Left hindlimb (tissue), 1 donor: ENCODE data around the gene PDE8A.

Experiments
- DNase-seq: peaks from one replicate; pipeline ENCODE4 v3.0.0-alpha.2; 2018

The PDE8A gene, protein sequence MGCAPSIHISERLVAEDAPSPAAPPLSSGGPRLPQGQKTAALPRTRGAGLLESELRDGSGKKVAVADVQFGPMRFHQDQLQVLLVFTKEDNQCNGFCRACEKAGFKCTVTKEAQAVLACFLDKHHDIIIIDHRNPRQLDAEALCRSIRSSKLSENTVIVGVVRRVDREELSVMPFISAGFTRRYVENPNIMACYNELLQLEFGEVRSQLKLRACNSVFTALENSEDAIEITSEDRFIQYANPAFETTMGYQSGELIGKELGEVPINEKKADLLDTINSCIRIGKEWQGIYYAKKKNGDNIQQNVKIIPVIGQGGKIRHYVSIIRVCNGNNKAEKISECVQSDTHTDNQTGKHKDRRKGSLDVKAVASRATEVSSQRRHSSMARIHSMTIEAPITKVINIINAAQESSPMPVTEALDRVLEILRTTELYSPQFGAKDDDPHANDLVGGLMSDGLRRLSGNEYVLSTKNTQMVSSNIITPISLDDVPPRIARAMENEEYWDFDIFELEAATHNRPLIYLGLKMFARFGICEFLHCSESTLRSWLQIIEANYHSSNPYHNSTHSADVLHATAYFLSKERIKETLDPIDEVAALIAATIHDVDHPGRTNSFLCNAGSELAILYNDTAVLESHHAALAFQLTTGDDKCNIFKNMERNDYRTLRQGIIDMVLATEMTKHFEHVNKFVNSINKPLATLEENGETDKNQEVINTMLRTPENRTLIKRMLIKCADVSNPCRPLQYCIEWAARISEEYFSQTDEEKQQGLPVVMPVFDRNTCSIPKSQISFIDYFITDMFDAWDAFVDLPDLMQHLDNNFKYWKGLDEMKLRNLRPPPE

DNA sequence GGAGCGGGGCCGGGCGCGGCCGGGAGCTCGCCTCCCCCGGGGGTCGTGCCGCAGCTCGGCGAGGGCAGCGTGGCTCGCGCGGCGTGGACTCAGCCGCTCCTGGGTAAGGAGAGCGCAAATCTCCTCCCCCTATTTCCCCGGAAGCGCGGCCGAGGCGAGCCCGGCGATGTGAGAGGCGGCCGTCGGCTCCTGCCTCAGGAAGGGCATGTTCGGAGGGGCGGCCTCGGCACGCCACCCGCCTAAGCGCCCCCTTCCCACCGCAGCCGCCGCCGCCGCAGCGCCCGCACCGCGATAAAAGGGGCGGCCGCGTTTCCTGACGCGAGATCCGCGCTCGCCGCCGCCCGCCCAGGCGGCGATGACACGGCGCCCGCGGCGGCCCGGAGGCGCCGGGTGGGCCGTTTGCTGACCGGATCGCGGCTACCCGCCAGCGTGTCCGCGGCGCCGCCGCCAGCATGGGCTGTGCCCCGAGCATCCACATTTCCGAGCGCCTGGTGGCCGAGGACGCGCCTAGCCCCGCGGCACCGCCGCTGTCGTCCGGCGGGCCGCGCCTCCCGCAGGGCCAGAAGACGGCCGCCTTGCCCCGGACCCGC is at the start of gene PDE8A:
TSS of gene PDE8A (plus strand) at position 146 of the 590 bp plus-strand sequence. CDS start at position 453, 307 bp downstream.
- DNase-seq = no peak

DNA sequence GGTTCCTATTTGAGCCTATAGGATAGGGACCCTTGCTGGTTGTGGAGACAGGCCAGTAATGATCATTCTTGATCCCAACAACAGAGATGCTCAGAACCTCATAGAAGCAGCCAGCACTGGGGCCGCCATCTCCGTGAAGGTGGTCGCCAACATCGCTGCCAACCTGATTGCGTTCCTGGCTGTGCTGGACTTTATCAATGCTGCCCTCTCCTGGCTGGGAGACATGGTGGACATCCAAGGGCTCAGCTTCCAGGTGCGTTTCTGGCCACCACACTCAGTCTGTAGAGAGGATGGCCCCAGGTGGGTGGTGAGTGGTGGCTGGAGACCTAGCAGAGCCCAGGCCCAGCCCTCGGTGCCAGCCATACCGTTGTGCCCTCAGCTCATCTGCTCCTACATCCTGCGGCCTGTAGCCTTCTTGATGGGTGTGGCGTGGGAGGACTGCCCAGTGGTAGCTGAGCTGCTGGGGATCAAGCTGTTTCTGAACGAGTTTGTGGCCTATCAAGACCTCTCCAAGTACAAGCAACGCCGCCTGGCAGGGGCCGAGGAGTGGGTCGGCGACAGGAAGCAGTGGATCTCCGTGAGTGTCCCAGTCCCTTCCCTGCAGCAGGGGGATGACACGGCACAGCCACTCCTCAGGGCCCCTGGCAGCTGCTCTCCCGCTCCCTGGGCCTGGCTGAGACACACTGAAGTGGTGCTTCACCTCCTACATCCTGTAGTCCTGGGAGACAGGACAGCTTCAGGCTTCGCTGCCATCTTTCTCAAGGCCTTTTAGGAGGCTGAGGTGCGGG is 46.5 kb upstream of the PDE8A start:
- DNase-seq = no peak

DNA sequence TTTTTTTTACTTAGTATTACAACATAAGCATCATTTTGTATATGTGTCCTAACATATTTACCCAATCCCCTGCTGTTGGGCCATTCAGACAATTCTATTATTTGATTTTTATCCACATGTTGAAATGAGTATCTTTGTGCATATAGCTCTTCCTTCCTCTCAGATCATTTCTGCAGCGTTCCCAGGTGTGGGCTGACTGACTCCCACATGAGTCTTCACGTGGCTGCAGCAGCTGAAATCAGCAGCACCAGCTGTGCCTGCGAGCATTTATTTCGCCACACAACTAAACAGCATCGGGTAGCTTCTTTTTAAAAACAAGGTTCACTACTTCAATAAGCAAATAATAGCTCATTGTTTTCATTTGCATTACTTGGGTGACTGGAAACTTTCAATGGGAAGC is 44.5 kb upstream of the PDE8A start:
- no peak for DNase-seq

DNA sequence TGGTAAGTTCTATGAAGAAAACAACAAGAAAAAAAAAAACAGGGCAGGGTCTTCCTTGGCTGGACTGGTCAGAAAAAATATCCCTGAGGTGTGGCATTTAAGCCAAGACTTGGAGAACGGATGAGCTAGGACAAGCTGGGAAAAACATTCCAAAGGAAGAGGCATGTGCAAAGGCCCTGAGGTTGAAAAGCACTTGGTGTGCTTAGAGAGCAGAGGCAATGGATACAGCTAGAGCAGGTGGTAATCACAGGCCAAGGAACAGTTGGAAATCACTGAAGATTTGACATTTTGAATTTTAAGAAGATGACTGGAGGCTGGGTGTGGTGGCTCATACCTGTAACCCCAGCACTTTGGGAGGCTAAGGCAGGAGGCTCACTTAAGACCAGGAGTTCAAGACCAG is 42.9 kb upstream of the PDE8A start:
- no peak for DNase-seq

DNA sequence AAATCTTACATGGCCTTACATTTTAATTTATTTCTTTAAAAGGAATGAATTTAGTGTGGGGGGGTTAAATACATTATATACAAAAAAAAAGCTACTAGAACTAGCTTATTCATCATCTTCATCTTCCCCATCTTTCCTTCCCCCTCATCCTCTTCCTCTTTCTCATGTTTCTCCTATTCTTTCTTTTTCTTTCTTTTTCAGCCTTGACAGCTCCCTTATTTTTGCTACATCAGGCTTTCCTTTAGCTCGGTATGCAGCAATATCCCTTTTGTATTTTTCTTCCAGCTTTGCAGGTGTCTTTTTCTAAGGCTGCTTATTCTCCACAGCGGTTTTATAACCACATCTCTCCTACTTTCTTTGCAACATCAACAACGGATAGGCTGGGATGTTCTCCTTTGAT is 41.3 kb upstream of the PDE8A start:
- no peak for DNase-seq

DNA sequence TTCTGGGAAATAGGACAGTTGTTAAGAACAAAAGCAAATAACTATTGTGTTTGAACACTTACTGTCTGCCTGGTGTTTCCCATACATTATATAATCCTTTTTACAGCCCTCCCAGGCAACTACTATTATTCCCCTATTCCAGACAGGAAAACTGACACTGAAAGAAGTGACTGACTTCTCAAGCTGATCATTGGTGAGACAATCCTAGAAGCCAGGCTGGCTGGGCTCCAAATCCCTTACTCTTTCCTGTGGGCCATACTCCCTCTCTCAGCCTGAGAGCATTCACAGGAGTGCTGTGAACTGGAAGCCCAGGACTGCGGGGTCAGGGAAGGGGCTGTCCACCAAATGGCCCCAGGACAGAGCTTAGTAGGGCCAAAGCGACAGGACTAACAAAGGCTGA is 39.2 kb upstream of the PDE8A start:
- no peak for DNase-seq

DNA sequence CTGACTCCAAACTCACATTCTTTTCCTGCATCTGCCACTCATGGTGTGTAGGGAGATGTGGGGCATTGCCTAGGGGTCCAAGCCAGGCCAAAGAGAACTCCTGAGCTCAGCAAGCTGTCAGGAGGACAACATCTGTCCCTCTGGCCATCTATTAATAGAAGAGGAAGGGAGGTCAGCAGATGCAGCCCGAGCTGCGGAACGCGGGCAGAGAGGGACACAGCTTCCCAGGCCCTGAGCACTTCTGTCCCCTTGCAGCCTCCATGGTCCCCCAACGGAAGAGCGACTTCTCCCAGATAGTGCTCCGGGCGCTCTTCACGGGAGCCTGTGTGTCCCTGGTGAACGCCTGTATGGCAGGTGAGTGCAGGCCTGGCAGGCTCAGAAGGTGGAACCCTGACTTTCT is 37.3 kb upstream of the PDE8A start:
- no peak for DNase-seq

DNA sequence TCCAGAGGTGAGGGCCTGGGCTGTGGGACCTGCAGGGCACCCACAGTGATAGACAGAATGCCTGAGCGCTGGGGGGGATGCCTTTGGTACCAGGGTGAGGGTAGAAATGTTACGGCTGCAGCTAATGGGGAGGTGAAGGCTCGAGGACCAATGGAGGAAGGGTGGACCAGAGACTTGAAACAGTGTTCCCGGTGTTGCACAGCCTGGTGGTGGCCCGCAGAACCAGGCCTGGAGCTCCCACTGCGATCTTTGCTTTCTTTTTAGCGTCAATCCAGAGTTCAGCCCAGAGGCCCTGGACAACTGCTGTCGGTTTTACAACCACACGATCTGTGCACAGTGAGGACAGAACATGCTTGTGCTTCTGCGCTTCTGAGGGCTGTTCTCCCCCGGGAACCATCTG is 36.8 kb upstream of the PDE8A start:
- no peak for DNase-seq

DNA sequence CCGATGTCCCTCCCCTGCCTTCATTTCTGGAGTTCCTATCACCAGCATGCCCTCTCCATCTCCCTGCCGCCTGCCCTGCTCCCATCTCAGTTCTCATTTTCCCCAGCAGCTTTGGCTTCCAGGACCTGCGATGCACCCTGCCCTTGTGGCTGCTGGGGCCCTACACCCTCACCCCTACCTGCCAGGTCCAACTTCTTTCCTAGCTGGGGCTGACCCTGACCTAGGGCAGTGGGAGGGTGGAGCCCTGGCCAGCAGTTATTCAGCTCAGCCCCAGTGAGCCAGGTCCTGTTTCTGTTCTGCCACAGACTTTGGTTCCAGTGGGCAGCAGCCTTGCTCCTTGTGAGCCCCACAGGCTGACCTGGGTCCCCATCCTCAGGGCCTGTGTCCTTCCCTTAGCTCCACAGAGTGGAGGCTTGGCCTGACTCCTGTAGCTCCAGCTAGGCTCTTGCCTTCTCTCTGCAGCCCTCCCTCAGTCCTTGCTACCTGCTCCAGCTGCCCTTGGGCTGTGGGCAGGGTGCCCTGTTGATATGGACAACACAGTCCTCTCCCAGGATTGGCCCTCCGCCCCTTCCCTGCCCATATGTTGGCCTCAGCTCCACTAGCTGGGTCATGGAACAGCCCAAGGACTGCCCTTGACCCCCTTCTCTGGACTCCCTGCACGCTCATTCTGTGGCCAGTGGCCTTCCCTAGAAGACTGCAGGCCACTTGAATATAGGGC is 34.7 kb upstream of the PDE8A start:
- DNase-seq = no peak

DNA sequence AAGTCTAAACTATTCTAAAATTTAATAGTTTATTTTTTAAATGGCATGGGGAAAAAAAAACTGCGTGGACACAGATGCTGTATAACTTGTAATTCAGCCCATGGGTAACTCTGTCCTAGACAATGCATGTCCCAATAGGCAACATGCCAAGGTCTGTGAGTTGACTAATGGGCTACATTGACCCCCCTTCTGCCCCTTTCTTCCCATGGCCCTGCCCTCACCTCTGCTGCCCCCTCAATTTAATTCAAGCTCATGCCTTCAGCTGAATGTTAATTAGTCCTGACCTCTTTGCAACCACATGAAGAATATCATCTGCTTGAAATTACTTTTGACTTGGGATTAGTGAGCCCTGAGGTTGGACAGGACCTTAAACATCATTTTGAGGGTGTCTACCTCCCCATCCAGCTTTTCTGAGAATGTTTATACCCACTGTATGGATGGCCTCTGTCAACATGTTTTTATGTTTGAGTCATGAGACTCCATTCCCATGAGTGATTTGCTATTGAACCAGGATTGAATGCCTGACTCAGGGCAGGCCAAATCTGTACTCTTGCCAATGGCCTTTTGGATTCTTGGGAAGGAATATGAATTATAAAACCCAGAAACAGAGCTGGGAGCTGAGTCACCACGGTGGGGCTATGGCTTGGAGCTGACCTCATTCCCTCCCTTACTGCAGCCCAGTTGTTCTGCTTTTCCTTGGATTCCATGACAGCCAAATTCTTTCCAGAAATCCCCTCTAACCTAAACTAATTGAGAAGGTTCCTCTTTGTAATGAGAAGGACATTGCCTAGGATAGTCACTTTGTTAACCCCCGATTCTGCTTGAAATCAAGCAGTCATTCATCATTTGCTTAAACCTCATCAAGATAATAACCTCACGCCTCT is 33.5 kb upstream of the PDE8A start:
- DNase-seq = peak; percentile 42

DNA sequence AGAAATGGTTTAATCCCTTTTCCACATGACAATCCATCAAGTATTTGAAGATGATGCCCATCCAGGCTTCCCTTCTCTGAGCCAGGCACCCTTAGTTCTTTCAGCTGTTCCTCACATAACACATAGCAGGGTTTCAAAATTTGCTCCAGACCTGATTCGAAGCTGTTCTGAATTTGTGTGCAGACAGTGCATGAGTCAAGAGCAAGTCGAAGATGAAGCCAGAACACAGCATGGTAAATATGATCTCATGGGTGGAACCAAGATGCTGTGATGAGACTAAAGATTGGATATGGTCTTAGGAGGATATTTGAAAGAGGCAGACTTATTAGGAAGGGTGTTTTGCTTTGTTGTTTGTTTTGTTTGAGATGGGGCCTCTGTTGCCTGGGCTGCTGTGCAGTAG is 32.6 kb upstream of the PDE8A start:
- DNase-seq = no peak

DNA sequence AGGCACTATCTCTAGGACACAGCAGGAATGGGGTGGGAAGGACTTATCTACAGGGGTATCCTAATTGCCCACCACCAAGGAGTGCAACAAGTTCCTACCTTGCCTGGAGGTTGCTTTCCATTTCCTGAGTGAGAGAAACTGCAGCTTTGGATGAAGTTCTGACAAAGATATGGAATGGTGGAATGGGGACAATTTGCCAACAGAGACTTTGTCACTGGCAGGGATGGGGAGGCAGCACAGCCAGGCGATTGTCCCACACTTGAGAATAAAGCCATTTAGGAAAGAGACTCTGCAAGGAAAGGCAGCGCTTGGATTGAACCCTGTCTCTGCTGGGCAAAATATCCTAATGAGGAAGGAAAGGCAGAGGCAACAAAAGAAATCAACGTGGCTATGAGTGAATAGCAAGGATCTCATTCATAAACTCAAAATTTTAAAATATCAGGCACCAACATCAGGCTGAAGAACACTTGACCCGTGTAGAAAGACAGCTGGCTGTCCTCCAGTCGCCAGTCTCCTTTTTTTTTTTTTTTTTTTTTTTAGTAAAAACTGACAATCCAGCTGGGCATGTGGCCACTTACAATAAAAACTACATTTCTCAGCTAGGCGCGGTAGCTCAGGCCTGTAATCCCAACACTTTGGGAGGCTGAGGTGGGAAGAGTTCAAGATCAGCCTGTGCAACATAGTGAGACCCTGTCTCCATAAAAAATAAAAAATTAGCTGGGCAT is 31.6 kb upstream of the PDE8A start:
- no peak for DNase-seq

DNA sequence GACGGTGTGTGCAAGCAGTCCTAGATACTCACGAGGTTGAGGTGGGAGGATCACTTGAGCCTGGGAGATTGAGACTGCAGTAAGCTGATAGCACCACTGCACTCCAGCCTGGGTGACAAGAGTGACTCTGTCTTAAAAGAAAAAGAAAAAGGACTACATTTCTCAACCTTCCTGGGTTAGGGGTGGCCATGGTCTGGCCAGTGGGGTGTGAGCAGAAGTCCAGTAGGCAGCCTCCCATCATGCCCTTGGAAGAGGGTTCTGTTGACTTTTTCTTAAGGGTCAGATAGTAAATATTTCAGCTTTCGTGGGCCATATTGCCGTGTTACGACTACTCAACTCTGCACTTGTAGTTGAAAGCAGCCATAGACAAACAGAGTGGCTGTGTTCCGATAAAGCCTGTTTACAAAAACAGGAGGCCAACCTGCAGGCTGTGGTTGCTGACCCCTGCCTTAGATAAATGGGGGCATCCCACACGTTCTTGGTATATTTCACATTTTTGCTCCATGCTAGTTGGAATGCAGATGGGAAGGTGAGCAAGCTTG is 31.0 kb upstream of the PDE8A start:
- DNase-seq = no peak

DNA sequence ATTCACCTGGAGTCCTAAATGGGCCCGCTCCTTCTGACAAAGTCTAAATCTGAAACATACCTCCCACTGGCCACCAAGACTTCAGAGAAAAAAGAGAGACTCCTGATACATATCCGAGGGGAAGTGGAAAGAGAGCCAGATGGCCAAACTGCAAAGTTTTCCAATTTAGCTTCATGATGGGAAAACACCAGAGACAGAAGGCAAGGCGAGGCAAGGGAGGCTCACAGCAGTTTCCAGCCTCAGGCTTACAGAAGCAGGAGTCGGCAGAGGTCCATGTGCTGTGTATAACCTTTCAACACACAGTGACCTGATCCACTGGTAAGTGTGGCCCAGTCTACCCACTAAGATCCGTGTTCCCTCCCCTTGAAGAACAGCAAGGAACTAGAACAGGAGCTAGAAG is 29.9 kb upstream of the PDE8A start:
- DNase-seq = no peak

DNA sequence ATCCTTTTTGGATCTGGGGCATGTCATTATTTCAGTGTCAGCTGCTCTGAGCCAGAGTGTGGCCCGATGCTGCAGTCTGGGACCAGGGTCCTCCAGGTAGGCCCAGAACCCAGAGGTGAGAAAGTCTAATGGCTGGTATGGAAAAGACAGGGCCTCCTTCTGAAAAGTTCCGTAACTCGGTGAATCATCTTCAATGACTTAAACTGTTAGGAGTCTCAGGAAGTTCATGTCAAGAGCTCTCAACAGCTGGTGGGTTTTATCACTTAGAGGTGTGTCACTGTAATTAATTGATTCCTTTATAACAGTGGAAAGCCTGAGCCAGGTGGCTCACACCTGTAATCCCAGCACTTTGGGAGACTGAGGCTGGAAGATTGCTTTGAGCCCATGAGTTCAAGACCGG is 28.5 kb upstream of the PDE8A start:
- DNase-seq = no peak

DNA sequence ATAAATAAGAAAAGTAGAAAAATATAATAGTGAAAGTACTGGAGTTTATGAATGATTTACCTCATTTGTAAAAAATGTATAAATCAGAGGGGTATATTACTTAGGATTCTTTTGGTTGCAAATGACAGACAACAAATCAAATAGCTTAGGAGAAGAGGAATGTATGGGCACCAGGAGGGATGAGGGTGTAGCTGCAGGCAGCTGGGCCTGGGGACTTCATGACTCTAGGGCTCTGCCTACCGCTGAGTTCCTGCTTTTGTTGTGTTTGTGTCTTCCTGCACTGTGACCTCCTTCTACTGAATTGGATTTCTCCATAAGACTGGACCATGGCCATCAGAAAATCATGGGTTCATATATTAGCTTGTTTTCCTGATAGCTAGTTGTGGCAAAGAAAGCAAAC is 27.9 kb upstream of the PDE8A start:
- DNase-seq = no peak

DNA sequence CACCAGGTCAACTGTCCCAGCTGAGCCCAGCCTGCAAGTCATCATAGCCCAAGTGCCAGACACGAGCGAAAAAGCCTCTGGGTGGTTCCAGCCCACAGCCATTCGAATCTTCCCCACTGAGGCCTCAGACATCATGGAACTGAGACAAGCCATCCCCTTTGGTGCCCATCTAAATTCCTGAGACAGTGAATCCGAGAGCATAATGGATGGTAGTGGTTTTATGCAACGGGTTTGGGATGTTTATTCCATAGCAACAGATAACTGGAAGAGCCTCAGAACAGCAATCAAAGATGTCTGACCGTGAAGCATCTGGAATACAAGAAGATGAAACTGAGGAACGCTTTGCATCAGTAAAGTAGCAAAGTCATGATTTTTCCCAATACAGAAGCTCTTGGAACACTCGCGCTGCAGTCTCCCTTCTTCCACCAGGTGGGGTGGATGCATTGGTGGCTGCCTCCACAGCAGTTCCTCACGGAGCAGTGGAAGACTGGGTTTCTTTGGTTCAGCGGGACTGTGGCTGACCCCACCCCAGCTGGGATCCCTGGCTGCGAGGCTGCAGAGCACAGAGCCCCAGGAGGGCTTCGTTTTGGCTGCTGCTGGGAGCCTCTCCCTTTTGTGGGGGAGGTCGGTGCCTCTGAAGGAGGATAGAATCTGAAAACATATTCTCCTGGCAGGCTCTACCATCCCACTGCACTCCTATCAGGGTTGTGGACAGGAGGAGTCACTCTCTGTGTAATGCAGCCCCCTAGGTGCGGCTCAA is 26.4 kb upstream of the PDE8A start:
- peak; percentile 66 for DNase-seq

DNA sequence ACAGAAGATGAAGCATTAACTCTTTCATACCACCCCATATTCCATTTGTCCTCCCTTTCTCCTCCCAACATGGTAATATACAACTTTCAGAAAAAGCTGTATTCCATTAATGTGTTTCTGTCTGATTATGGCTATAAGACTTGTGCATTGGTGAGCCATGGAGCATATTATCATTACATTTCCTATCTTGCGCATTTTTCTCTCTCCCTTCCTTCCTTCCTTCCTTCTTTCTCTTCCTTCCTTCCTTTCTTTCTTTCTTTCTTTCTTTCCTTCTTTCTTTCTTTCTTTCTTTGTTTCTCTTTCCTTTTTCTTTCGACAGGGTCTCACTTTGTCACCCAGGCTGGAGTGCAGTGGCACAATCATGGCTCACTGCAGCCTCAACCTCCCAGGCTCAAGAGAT is 25.5 kb upstream of the PDE8A start:
- DNase-seq = no peak

DNA sequence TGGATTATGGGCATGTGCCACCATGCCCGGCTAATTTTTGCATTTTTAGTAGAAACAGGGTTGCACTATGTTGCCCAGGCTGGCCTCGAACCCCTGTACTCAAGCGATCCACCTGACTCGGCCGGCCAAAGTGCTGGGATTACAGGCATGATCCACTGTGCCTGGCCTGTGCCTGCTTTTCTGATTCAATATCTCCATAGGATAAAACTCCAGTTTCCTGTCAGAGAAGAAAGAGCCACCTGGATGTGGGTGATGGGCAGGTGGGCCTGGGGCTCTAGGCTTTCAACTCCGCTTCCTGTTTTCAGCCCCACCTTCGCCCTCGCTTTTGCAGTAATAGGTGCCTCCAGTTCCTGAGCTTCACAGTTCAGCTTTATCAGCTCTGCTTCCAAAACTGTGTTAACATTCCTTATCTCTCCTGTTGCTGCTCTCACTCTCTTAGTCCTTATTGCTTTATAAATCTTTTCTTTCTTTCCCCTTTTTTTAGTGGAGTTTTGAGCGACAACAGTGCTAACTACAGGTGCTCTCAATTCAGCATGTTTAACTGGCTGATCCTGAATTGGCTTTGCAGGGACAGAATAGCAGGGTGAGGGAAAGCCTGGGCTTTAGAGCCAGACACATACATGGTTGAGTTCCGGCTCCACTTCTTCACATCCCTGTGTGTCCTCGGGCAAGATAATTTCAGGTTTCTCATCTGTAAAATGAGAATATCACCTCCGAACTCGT is 21.1 kb upstream of the PDE8A start:
- no peak for DNase-seq
